ENCODE data around the gene FAM240A.
A peak's percentile ranks its signal among the peaks of the same experiment; 100 is the strongest.
"Not testable (repeated sequence)": the region's sequence is repeated elsewhere in the genome, so short reads cannot be mapped to it uniquely, and the experiment has no call there.

The FAM240A gene

DNA sequence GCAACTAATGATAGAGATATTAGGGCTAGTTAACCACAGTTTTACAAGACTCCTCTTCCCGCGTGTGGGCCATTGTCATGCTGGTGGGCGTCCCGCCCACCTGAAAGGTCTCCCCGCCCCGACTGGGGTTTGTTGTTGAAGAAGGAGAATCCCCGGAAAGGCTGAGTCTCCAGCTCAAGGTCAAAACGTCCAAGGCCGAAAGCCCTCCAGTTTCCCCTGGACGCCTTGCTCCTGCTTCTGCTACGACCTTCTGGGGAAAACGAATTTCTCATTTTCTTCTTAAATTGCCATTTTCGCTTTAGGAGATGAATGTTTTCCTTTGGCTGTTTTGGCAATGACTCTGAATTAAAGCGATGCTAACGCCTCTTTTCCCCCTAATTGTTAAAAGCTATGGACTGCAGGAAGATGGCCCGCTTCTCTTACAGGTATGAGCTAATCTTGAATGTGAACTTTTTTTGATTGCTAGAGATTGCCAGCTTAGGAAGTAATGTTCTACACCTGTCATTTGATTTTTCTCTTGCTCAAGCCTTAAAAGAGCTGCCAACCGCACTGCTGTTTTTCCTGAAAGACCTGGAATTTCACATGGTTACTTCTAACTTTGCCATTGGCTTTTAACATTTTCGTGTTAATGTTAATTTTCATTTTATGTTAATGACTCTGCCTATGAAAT, 34.6 kb upstream of the FAM240A start:
- not testable (repeated sequence) for H3K9me3 Mint-ChIP-seq; H3K36me3 Mint-ChIP-seq (ENCODE audit: insufficient read depth); H3K4me3 Mint-ChIP-seq; H3K27ac Mint-ChIP-seq; ATAC-seq (replicated peaks); DNase-seq; H3K4me1 Mint-ChIP-seq (ENCODE audit: low read depth in 2 of 2)
- peaks cover 0 to 57% of the 10 kb centered on the region in 2 donors for H3K27me3 Mint-ChIP-seq

DNA sequence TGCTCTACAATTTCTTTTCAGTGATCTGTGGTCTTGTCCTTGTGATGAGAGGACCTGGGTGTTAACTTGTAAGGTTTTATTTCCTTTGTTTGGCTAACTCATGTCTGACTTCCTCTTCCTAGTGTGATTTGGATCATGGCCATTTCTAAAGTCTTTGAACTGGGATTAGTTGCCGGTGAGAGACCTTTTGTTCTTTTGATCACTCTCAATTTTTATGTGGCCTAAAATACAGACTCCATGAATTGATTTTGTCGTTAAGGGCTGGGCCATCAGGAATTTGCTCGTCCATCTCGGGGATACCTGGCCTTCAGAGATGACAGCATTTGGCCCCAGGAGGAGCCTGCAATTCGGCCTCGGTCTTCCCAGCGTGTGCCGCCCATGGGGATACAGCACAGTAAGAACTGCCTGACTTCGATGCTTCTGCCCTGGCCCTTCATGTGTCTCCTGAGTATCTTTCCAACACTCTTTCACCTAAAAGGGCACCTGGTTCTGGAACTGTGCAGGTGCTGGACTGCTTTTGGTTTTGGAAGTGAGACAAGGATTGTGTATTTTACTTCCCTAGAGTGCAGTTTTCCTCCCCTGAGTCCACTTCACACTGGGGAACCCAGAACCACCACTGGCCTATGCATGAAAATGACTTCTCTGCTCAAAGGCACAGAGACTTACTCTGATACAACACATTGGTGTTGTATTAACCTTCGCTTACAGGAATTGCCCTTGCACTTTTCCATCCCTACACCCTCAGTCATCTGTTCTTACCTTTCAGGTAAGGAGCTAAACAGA, 33.2 kb upstream of the FAM240A start:
- Mint-ChIP-seq H3K27ac (peak overlapping the region in 1 of 2 donors; percentile 38), H3K27me3 (peaks cover 0 to 58% of the 10 kb centered on the region in 2 donors), H3K36me3 (ENCODE audit: insufficient read depth) (peaks cover 3% of the 10 kb centered on the region), H3K4me3 (no peak overlapping the region), H3K9me3 (no peaks in the 10 kb centered on the region), H3K4me1 (ENCODE audit: low read depth in 2 of 2) (no peaks in the 10 kb centered on the region)
- DNase-seq = no peak
- ATAC-seq (replicated peaks) = no peak

DNA sequence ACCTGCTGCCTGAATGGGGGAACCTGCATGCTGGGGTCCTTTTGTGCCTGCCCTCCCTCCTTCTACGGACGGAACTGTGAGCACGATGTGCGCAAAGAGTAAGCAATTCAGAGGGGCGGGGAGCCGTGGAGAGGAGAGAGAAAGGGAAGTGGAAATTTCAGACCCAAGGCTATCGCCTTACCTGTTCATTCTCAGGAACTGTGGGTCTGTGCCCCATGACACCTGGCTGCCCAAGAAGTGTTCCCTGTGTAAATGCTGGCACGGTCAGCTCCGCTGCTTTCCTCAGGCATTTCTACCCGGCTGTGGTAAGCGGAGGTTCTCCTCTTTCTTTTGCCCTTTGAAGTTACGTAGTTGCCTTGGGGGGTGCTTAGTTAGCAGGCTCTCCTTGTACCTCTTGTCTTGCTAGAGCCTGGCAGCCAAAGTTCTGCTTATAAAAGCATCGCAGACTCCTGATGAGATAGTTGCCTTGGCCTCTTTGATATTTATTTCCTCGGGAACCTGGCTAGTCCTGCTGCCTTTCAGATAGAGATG, 32.5 kb upstream of the FAM240A start:
- ATAC-seq (replicated peaks) (no peak), DNase-seq (no peak)
- H3K36me3 Mint-ChIP-seq (ENCODE audit: insufficient read depth) = peaks cover 3% of the 10 kb centered on the region
- no peaks in the 10 kb centered on the region for H3K9me3 Mint-ChIP-seq
- peaks cover 0 to 58% of the 10 kb centered on the region in 2 donors for H3K27me3 Mint-ChIP-seq
- H3K4me1 Mint-ChIP-seq (ENCODE audit: low read depth in 2 of 2) = no peaks in the 10 kb centered on the region
- H3K27ac Mint-ChIP-seq = peak overlapping the region in 1 of 2 donors; percentile 38
- no peak overlapping the region for H3K4me3 Mint-ChIP-seq

DNA sequence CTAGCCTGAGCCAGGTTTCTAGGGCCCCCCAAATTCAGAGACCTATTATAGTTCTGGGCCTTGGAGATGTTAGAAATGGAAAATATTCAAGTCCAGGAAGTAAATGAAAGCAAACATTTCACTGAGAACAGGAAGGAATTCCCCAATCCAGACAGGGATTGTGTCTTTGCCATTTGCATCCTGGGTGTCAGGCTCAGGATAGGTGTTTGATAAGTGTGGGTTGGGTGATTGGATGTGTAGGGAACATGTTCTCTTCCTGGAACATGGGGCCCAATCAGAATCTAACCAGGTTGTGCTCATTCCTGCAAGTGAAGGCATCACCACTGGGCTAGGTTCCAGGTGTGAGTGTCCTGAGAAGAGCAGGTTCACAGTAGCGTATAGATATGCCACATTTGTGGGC, 31.6 kb upstream of the FAM240A start:
- ATAC-seq (replicated peaks) (no peak), DNase-seq (no peak)
- Mint-ChIP-seq H3K36me3 (ENCODE audit: insufficient read depth) (no peaks in the 10 kb centered on the region), H3K9me3 (no peaks in the 10 kb centered on the region), H3K27ac (no peak overlapping the region), H3K4me3 (no peak overlapping the region), H3K27me3 (peaks cover 0 to 55% of the 10 kb centered on the region in 2 donors), H3K4me1 (ENCODE audit: low read depth in 2 of 2) (no peaks in the 10 kb centered on the region)

DNA sequence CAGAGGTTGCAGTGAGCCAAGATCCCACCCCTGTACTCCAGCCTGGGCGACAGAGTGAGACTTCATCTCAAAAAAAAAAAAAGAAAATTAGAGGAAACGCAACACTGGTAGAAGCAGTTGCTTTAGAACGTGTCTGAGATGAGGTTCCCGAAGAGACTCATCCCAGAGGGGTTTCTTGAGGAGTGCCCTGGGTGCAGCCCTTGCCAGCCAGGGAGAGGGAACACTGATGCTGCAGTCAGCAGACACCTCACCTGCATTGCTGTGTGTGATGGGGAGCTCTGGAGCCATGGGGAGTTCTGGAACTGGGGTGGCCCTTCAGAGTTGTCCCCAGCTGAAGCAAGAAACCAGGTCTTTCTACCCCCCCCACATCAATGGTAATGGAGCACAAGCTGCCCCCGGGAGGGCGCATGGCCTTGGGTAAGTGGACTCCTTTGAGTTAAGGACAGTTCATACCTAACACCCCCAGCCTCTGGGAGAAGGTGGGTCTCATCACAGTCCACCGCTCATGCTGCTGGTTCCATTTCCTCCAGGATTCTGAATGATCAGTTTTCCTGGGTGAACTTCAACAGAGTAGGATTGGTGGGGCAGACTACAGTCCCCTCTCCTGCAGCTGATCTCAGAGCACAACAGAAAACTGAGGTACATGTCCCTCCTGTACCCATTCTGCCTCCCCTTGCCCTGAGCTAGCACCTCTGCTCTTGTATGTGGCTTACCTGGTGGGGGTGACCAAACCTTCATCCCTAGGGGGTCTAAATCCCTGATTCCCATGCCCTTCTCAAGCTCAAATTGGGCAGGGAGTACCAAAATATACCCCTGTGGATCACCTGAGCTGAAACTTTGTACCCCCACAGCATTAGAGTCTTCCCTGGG, 27.5 kb upstream of the FAM240A start:
- Mint-ChIP-seq H3K36me3 (ENCODE audit: insufficient read depth) (no peaks in the 10 kb centered on the region), H3K27me3 (peaks cover 2 to 57% of the 10 kb centered on the region in 2 donors), H3K27ac (no peak overlapping the region), H3K4me3 (no peak overlapping the region), H3K4me1 (ENCODE audit: low read depth in 2 of 2) (peaks cover 0 to 2% of the 10 kb centered on the region in 2 donors), H3K9me3 (no peaks in the 10 kb centered on the region)
- ATAC-seq (replicated peaks) = no peak
- no peak for DNase-seq

DNA sequence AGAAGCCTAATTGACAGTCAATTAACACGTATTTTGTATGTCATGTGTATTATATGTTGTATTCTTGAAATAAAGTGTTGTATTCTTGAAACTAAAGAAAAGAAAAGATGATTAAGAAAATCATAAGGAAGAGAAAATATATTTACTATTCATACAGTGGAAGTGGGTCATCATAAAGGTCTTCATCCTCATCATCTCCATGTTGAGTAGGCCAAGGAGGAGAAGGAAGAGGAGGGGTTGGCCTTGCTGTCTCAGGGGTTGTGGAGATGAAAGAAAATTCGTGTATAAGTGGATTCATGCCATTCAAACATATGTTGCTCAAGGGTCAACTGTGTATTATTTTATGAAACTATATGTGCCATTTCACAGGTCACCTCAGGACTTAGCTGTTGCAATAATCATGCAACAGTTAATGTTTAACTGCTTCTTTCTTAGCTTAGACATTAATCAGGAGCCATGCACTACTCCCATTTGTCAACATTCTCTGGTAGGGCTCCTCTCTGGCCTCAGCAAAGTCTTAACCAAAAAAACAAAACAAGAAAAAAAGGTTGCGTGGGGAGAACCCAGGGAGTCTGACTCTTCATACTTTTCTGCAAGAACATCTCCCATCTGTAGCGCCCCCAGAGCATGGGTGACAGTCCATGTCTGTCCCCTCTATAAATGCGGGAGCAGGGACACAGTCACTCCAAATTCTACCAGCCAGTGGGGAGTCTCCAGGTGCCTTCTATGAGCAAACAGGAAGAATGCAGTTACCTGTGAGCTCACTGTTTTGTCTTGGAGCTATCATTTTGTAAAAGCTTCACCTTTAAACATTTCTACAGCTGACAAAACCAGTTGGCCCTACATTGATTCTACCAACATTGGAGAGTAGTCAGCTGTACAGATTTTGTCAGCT, 26.3 kb upstream of the FAM240A start:
- Mint-ChIP-seq H3K4me3 (no peak overlapping the region), H3K27me3 (peaks cover 6 to 47% of the 10 kb centered on the region in 2 donors), H3K9me3 (no peaks in the 10 kb centered on the region), H3K36me3 (ENCODE audit: insufficient read depth) (no peaks in the 10 kb centered on the region), H3K4me1 (ENCODE audit: low read depth in 2 of 2) (peaks cover 0 to 4% of the 10 kb centered on the region in 2 donors), H3K27ac (no peak overlapping the region)
- ATAC-seq (replicated peaks) (no peak), DNase-seq (no peak)

DNA sequence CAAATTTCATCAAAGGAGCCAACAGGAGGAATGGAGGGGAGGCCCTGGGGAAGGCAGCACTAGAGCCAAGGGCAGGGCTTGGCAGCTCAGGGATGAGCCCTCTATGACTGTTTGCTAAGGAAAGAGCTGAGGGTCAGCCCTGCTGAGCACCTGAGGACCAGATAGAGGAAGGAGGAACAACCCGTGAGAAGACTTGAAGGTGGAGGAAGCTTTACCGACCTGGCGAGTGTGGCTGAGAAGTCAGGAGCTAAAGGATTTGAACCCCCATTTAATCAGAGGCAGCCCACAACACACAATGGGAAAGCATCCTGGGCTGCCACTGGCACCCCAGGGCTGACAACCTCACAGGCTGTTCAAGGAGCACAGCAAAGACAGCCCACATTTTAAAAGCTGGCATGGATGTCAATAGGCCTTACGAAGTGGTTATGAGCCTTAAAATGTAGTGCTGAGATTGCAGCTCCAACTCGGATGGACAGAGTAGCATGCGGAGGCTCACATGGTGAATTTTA, 25.5 kb upstream of the FAM240A start:
- no peaks in the 10 kb centered on the region for H3K9me3 Mint-ChIP-seq
- H3K27me3 Mint-ChIP-seq = peaks cover 10 to 45% of the 10 kb centered on the region in 2 donors

DNA sequence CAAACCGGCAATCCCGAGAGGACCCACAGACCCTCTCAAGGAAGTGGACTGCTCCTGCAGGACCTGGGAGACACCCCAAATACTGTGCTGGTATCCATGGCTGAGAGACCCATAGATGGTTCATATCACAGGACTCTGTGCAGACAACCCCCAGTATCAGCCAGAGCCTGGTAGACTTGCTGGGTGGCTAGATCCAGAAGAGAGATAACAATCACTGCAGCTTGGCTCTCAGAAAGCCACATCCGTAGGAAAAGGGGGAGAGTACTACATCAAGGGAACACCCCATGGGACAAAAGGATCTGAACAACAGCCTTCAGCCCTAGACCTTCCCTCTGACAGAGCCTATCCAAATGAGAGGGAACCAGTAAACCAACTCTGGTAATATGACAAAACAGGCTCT, 25.1 kb upstream of the FAM240A start:
- H3K4me1 Mint-ChIP-seq (ENCODE audit: low read depth in 2 of 2); DNase-seq; ATAC-seq (replicated peaks); H3K4me3 Mint-ChIP-seq; H3K9me3 Mint-ChIP-seq; H3K36me3 Mint-ChIP-seq (ENCODE audit: insufficient read depth); H3K27ac Mint-ChIP-seq: not testable (repeated sequence)
- H3K27me3 Mint-ChIP-seq = peaks cover 12 to 46% of the 10 kb centered on the region in 2 donors

More for the DNA sequence above, 25.5 kb upstream of the FAM240A start:
- H3K4me1 Mint-ChIP-seq (ENCODE audit: low read depth in 2 of 2) = peaks cover 0 to 4% of the 10 kb centered on the region in 2 donors
- H3K27ac Mint-ChIP-seq = no peak overlapping the region
- DNase-seq = no peak
- H3K36me3 Mint-ChIP-seq (ENCODE audit: insufficient read depth) = no peaks in the 10 kb centered on the region
- no peak overlapping the region for H3K4me3 Mint-ChIP-seq
- no peak for ATAC-seq (replicated peaks)

DNA sequence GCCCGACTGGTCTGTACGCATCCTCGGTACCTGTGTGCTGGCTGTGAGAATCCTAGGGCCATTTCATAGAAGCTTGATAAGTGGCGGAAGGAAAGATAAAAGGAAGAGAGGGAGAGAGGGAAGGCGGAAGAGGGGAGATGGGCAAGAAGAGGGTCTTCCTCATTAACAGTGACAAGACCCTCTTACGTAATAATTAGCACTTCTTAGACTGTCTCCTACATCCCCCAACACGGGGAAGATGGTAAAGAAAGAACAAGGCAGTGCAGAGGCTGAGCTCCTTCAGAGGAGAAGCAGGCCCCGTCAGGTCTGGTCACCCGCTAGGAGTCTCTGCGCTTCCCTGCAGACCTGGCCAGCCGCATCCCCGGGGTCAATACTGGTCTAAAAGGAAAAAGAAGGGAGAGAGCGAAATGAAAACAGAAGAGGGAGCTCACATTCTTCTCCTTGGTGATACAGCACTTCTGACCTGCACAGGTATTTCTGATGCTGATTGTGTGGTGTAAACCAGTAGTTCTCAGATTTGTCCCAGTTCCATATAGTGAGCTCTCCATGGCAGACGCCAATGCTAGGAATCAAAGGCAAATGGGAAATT, 19.0 kb upstream of the FAM240A start:
- H3K4me1 Mint-ChIP-seq (ENCODE audit: low read depth in 2 of 2) = peaks cover 0 to 4% of the 10 kb centered on the region in 2 donors
- H3K27ac Mint-ChIP-seq = no peak overlapping the region
- no peak overlapping the region for H3K4me3 Mint-ChIP-seq
- ATAC-seq (replicated peaks) (no peak), DNase-seq (no peak)
- peaks cover 22 to 43% of the 10 kb centered on the region in 2 donors for H3K27me3 Mint-ChIP-seq
- no peaks in the 10 kb centered on the region for H3K9me3 Mint-ChIP-seq
- H3K36me3 Mint-ChIP-seq (ENCODE audit: insufficient read depth) = no peaks in the 10 kb centered on the region

DNA sequence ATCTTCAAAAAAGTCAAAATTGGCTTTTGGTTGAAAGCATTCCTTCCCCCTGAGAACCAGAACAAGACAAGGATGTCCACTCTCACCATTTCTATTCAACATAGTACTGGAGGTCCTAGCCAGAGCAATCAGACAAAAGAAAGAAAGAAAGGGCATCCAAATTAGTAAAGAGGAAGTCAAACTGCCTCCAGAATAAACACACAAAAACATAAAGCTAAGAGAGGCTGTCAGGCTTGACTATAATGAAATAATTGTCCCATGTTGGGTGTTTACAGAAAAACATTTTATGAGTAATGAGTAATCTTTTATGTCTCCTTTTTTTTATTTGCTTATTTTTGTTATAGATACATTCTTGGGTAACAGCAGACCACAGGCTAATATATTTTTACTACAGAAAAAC, 18.3 kb upstream of the FAM240A start:
- Mint-ChIP-seq H3K27ac (no peak overlapping the region), H3K9me3 (no peaks in the 10 kb centered on the region), H3K4me3 (no peak overlapping the region), H3K27me3 (peaks cover 22 to 37% of the 10 kb centered on the region in 2 donors), H3K36me3 (ENCODE audit: insufficient read depth) (no peaks in the 10 kb centered on the region), H3K4me1 (ENCODE audit: low read depth in 2 of 2) (peaks cover 0 to 4% of the 10 kb centered on the region in 2 donors)
- DNase-seq (no peak), ATAC-seq (replicated peaks) (no peak)

DNA sequence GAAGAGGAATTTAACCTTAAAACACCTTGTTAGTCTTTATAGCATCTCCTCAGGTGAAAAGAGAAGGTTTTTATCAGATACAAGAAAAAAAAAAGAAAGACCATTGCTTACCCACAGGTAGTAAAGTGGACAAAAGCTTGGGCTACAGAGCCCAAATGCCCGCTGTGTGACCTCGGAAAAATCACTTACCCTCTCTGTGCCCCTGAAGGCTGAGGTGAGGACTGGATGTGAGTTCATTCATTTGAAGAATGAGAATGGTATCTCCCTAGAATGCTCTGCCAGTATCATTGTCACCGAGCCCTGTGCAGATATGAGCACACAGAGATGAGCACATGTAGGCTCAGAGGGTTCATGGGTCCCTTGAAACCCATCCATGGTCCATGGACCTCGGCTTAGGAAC, 17.6 kb upstream of the FAM240A start:
- Mint-ChIP-seq H3K9me3 (no peaks in the 10 kb centered on the region), H3K4me3 (no peak overlapping the region), H3K27me3 (peaks cover 21 to 43% of the 10 kb centered on the region in 2 donors), H3K4me1 (ENCODE audit: low read depth in 2 of 2) (peaks cover 0 to 3% of the 10 kb centered on the region in 2 donors), H3K36me3 (ENCODE audit: insufficient read depth) (no peaks in the 10 kb centered on the region), H3K27ac (no peak overlapping the region)
- DNase-seq (no peak), ATAC-seq (replicated peaks) (no peak)

DNA sequence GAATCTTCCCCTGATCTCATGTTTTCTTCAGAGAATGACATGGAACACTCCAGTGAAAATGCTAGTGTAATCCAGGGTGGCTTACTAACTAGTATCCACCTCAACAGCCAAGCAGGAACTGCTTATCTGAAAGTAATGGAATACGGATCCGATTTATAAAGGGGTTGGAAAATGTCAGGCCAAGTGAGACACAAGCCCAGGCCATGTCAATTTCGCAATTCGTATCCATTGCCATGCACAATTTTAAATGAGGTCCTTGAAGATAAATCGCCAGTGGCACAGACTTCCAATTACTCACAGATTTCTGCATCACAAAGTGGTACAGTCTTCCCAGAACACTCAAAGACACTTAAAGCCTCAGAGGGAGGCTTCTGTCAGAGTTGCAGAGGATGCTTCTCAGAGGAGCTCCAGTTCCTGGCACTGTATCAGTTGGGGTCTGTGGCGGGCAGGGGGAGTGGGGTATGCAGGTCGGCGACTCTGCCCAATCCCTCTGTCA, 16.5 kb upstream of the FAM240A start:
- no peak overlapping the region for H3K27ac Mint-ChIP-seq
- no peak overlapping the region for H3K4me3 Mint-ChIP-seq
- no peaks in the 10 kb centered on the region for H3K4me1 Mint-ChIP-seq (ENCODE audit: low read depth in 2 of 2)
- no peak for DNase-seq
- no peaks in the 10 kb centered on the region for H3K9me3 Mint-ChIP-seq
- ATAC-seq (replicated peaks) = no peak
- H3K27me3 Mint-ChIP-seq = peaks cover 17 to 48% of the 10 kb centered on the region in 2 donors
- no peaks in the 10 kb centered on the region for H3K36me3 Mint-ChIP-seq (ENCODE audit: insufficient read depth)

Data from effector memory CD8-positive, alpha-beta T cell (primary cell).